Pons (tissue), 1 donor: ENCODE data around the gene L3HYPDH.
"Not testable (repeated sequence)": the region's sequence is repeated elsewhere in the genome, so short reads cannot be mapped to it uniquely, and the experiment has no call there.

Experiments used
- DNase-seq: peaks from one replicate; pipeline ENCODE4 v3.0.0-alpha.2; 2016; ENCODE audit warnings: low spot score

L3HYPDH gene

DNA sequence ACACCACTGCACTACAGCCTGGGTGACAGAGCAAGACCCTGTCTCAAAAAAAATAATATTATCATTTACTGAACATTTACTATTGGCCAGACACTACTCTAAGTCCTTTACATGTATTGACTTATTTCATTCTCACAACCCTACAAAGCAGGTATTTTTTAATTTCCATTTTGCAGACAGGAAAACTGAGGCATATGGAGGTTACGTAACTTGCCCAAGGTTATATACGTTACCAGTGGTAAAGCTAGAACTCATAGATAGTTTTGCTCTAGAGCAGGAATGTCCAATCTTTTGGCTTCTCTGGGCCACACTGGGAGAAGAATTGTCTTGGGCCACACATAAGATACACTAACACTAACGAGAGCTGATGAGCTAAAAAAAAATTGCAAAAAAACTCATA, 5.7 kb downstream of the L3HYPDH start:
- no peak for DNase-seq

DNA sequence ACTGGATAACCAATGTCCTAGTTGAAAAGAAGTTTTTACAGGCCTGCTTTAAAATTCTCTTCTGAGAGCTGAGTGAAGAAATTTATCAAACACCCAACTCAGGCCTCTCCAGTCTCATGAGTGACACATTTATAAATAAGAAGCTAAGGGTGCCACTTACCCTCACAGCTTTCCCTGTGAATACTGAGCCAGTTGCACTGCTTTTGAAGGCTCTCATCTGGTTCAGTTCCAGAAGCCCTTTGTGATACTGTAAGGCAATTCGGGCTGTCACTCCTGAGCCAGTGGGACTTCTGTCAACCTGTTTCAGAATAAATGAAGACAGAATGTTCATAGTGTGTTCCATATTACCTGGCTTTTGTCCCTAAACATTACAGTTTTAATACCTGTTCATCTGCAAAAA, 8.5 kb downstream of the L3HYPDH start:
- no peak for DNase-seq

DNA sequence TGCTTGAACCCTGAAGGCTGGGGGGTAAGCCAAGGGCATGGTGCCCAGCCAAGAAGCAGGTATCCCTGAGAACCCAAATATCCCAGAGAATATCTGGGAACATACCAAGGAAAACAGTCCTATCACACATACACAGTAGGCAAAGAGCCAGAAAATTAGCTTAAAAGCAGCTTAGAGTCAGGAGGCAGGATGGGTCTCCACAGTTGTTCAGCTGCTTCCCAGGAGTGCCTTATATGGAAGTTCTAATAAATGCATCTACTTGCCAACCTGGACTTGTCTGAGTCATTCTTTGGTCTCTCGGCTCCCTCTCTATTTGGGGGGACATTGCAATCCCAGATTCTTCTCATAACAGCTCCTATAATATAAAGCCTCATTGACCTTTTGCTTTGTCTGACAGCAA, 10.0 kb downstream of the L3HYPDH start:
- DNase-seq: no peak

DNA sequence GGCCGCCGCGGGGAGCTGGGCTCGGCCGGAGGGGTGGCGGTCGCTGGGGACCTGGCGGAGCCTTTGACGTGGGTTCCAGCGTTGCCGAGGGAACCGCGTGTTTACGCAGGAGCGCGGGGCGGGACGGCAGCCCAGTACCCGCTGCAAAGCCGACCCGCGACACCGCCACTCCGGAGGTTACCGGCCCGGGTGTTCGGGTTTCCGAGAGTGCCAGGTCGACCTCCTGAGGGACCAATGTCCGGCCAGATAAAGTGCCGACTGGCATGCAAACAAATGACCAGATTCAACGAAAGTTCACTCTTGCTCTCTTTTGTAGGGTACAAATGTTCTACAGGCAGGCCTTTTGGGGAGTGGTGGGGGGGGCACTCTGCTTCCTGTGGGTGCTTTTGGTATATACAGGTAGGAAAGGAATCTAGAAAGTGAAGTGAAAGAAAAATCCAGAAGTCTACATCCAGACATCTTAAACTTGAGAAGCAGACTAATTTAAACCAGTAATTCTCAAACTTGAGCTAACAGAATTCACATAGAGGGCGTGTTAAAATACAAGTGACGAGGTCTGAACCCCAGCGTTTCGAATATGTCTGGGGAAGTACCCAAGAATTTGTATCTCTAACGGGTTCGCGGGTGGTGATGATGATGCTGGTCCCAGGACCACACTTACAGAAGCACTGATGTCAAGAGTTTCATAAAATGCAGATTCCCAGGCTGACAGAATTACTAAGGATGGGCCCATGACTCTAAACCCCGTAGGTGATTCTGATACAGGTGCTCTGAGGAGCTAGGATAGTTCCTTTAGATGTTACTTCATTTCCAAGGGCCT, 18.7 kb downstream of the L3HYPDH start, which contains the start of gene GPR135:
Gene GPR135, minus strand, starts transcription at position 65 of the 820 bp plus-strand sequence. CDS start 154 bp downstream, outside the sequence.
- no peak for DNase-seq

DNA sequence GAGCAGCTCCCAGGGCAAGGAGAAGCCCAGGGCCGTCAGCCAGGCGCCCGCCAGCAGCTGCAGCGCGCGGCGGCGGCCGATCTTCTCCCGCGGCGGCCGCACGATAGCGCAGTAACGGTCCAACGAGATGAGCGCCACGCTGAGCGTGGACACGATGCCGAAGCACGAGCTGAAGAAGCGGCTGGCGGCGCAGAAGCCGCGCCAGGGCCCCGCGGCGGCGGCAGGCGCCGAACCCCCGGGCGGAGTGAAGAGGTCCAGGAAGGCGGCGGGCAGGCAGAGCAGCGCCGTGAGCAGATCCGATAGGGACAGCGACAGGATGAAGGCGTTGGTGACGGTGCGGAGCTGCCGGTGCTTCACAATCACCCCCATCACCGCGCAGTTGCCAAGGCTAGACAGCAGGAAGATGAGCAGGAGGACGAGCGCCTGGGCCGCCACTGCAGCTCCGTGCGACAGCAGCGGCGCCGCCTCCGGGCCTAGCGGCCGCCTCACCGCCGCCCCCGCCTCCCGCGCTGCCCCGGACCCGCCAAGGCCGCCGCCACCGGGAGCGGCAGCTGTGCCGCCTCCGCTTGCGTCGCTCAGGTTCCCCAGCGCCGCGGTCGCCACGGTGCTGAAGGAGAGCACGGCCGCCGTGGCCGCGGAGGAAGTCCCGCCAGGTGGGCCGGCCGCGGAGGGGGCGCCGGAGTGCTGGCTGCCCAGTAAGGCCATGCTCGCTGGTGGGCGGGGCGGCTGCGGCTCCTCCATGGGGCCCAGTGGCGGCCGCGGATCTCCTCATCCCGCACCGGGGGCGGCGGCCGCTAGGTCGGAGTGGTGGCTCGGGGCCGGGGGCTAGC, 19.5 kb downstream of the L3HYPDH start:
- no peak for DNase-seq

DNA sequence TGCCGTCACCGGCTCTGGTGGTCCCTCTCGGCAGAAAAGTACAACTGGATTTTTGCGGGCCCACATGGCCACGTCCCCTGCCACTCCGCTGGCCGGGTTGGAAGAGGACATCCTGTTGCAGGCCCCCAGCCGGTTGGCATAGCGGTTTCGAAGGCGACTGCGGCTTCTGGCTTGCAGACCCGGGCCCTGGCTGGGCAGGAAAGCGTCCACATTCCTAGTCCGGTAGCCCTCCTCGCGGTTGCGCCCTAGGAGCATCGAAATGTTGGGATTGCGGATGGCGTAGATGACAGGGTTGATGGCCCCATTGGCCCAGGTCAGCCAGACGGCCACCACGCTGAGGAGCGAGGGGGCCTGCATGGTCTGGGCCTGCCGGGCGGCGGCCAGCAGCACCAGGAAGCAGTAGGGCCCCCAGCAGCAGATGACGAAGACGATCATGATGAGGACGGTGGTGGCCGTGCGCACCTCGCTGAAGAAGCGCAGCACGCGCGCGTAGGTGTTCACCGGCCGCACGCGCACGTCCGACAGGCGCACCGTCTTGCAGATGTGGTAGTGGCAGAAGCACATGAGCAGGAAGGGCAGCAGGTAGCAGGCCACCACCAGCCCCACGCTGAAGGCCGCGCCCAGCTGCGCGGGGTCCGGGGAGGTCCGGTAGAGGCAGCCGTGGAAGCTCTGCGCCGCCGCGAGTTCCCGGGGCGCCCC, 20.3 kb downstream of the L3HYPDH start:
- DNase-seq: no peak

DNA sequence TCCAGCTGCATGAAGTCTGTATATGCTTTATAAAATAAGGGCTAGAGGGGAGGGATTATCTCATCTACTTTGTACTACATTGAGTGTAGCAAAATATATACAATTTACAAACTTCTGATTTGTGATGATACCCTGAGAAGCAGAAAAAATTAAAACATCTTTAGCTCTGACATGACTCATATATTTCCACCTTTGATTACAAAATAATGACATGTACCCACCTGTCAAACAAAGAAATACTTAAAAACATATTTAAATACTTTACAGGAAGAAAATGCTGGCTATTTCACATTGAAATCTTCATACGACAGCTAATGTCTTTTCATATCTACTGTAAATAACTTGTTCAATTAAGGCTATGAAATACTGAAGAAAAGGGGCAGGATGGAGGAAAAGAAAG, 22.3 kb downstream of the L3HYPDH start:
- no peak for DNase-seq

DNA sequence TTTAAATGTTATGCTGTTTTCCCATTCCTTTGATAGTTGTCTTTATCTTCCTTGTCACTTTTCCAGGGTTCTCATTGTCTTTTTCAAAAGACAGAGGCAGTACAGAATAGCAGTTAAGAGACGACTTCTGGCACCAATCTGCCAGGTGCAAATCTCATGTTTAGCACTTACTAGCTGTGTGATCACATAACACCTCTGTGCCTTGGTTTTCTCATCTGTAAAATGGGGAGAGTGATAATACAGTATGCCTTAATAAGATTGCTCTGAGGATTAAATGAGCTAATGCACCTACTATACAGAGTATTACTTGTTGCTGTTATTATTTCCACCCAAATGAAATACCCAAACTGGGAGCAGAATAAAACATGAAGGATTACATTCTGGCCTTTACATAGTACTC, 23.8 kb downstream of the L3HYPDH start:
- no peak for DNase-seq

DNA sequence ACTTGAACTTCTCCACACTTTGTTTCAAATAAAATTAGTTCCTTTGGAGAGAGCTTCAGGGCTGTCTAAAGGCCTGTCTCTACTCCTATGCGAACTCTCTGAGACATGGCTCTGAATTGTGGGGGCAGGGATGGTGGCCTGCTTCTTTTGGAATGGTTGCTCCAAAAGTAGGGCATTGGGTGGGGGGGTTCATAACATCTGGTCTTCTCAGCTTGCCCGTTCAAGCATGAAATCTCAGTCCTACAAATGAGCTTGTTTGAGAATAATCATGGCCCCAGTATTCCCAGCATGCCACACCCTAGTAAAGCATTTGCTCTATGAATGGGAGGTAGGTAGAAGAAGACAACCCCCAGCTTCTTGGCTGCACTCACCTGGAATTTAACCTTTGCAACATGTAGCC, 25.7 kb downstream of the L3HYPDH start:
- no peak for DNase-seq

DNA sequence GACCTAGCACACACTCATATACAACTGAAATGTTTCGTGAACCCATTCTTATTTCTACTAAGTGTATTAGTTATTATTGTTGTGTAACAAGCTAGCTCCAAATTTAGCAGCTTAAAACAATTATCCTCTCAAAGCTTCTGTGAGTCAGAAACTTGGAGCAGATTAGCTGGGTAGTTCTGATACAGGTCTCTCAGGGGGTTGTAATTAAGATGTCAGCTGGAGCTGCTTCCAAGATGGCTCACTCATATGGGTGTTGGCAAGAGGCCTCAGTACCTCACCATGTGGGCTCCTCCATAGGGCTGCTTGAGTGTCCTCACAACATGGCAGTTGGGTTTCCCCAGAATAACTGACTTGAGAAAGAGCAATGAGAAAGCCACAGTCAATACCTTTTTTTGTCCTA, 28.8 kb downstream of the L3HYPDH start:
- DNase-seq: no peak

DNA sequence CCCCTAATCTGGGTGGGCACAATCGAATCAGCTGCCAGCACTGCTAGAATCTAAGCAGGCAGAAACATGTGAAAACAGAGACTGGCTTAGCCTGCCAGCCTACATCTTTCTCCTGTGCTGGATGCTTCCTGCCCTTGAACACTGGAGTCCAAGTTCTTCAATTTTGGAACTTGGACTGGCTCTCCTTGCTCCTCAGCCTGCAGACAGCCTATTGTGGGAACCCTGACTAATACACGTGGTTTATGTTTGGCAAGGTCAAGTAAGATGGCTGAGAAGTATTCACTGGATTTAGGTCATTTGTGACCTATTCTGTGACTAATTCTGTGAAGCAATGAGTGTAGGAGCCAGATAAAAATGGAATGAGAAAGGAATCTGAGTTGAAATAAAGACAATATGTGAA, 30.1 kb downstream of the L3HYPDH start:
- no peak for DNase-seq

DNA sequence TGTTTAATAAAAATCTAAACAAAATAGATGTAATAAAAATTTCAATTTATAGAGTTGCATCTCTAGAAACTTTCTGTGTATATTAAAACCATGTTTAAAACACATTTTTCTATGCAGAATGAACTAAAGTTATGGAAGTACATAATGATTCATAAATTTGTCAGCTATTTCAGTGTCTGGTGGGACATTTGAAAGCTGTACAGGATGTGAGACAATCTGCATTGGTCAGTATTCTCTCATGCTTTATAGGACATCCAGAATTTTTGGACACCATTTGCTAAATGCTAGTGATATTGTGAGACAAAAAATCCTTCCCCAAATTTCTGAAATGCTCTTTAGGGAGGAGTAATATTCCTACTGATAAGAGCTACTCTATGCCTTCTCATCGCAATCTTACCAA, 32.4 kb downstream of the L3HYPDH start:
- no peak for DNase-seq

DNA sequence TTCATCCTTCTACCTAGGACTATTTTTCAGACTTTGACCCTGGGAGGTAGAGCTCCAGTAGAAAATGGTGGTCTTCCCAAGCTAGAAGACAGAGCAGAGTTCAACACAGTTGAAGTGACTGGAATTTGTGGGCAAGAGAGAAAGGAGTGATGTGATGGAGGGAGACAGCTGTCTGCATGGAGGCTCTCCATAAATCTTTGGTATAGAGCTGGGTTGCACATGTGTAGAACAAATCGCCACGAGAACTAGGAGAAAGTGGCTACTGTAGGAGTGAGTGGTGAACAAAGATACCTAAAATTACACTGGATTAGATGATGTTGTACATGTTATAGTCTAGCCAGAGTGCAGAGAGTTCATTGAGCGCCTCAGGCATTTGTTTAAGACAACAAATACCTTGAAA, 33.5 kb downstream of the L3HYPDH start:
- no peak for DNase-seq

DNA sequence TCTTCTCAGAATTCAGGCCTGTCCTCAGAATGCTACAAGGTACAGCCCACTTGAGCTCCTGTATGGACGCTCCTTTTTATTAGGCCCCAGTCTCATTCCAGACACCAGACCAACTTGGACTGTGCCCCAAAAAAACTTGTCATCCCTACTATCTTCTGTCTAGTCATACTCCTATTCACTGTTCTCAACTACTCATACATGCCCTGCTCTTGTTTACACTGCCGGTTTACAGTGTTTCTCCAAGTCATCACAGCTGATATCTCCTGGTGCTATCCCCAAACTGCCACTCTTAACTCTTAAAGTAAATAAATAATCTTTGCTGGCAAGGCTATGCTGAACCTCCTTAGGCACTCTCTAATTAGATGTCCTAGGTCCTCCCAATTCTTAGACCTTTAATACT, 35.5 kb downstream of the L3HYPDH start:
- DNase-seq: not testable (repeated sequence)

DNA sequence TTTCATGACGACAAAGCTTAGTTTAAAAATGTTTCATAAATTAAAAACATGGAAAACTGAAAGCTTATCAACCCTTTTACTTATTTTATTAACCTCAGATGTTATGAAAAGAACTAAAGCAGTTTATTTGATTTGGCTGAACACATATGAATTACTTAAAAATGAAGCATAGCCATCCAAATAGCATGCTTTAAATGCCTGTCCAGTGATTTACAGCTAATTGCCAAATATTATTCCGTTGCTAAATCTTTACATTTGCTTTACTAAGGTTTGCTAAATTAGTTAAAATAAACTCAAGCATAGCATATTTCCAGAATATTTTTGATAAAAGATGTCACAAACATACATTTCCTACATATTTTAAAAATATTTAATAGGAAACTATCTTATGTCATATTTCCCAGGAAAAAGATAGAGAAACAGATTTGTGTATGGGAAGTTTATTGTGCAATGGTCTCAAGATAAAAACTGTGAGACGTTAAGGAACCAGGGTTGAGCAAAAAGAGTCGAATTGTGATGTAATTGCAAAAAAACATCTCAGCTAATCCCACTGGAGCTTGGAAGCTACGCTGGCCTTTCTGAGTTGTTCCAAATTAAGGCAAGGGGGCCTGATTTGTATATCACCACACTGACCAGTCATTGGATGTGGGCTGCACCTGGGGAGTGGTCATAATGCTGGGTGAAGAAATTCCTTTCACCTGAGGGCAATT, 44.8 kb downstream of the L3HYPDH start:
- no peak for DNase-seq

DNA sequence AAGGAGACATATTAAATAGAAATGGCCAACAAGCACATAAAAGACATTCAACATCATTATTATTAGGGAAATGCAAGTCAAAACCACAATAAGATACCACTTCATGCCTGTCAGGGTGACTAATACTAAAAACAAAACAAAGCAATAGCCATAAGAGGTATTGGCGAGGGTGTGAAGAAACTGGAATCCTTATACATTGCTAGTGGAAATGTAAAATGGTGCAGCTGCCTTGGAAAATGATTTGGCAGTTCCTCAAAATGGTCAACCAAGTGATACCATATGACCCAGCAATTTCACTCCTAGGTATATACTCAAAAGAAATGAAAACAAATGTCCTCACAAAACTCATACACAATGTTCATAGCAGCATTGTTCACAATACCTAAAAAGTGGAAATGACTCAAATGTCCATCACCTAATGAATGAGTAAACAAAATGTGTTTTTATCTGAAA, 46.0 kb downstream of the L3HYPDH start:
- DNase-seq: no peak

DNA sequence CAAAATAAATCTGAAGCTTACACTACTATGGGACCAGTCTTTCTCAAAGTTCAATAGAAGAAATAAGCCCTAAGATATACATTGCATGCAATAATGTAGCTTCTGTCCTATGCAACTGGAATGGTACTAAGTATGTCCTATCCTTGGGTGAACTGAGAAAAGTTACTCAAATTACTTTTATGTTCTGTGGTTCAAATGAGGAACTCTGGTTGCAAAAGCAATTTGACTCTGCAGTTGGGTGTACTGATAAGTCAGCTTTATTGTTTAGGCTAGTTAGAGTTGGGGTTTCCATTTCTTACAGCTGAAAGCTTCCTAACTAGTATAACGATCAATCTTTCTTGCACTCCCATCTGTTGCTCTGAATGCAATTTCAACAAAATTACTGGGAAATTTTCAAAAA, 48.2 kb downstream of the L3HYPDH start:
- no peak for DNase-seq

DNA sequence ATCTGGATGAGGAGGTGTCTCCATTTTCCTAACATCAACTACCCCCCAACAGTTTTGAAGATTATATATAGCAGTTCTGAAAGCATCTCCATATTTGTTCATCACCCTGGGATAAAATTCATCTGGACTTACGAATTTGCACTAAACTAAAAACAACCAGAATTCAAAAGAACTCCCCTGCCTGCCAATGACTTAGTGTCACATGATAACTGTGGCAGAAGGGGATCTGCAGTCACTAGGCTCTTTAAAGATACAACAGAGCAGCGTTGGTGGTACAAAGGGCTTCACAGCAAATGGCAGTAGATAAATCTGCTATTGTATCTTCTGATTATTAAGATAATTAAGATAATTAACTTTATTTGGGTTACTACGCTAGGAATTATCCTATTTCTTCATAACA, 49.1 kb downstream of the L3HYPDH start:
- peak; percentile 39 for DNase-seq

DNA sequence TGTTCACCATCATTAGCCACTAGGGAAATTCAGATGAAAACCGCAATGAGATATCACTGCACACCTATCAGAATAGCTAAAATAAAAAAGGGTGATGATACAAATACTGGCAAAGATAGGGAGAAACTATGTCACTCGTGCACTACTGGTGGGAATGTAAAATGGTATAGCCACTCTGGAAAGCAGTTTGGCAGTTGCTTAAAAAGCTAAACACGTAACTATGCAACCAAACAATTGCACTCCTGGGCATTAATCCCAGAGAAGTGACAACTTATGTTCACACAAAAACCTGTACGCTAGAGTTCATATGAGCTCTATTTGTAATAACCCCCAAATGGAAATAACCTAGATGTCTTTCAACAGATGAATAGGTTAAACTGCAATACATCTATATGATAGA, 54.4 kb downstream of the L3HYPDH start:
- DNase-seq: no peak

DNA sequence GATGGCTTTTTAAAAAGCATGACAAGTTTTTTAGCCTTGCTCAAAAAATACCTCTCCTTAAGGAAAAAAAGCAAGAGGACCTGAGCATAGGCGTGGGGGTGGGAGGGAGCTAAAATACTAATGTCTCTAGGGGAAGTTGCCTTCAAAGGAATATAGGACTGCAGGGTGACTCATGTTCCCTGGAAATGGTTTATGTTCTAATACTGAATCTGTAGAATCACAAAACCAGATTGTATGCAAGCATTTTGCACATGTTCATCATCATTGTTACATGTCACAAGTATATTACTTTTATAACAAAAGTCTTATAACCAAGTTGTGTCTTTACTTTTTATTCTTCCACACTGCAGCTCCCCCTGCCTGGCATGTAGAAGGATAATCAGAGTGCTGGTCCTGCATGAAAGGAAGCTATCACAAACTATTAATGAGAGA, 55.6 kb downstream of the L3HYPDH start:
- no peak for DNase-seq

DNA sequence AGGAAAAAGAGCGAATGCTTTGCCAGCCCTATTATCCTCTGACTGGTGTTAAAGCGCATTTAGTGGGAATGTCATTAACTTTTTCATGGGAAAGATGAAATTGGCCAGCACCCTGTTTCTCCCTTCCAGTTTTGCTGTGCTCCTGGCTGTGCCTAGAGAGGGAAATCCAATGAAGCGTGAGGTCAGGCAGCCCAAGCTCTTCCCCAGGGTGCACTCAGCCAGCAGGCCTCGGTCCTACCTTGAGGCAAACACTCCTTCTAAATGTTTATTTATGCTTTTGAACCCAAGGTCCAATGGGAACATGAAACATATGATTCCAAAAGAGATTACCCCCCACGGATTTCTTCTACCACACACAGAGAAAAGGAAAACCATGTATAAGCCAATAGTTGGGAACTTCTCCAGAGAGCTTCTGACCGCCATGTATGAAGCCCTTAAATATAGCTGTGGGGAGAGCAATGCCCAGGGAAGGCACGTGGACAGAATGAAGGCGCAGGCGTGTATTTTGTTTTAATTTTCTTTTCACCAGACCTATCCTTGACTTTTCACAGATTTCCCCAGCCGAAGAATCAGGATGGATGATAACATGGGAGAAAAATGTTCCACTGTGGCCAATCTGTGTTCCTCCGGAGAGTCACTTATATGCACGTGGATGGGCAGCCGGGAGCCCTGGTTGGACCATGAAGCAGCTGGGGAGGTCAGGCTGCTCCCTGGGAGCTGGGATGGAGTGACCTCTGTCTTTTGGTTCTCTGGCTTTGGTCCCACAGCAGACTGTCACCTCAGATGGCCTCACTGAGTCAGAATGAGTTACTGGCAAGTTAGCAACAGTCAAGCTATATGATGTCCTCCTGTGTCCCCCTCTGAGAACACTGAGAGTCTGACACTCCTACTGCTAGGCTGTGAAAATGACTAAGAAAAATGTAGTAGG, 56.3 kb downstream of the L3HYPDH start:
- DNase-seq: no peak
